Heart left ventricle (tissue), 13 donors: ENCODE results near the gene RIMS1.

Experiments
- POLR2A ChIP-seq, 2 donors: fragments of 450-650 bp; IDR thresholded peaks; one replicate each; pipeline ENCODE4 v1.6.1; 2017; ENCODE audit warnings: antibody characterized with exemption in 2 of 2, mild to moderate bottlenecking in 2 of 2, moderate library complexity in 2 of 2
- TF ChIP-seq, protein P1 (sequence below), 12 donors: fragments of 200-600 bp; sonication (generic) in 4 of 12; IDR thresholded peaks; one replicate each; pipeline versions ENCODE4 v1.5.0 to v1.8.0; 2018 to 2022; ENCODE audit warnings: antibody characterized with exemption in 12 of 12, mild to moderate bottlenecking in 5 of 12
- donor health status: ischemic (EF 13 %, LVEDD 7.1; RV severe dilation, severe dysfunction).
- donor health status: DM: no; HTN: yes; CAD: no.
- donor health status: DM: no; HTN: no; CAD: no.
- donor health status: ischemic (EF 25% LVEDD 6.9; RV normal size, moderate dysfunction).
- donor health status: ischemic (EF 25% LVEDD 5.7; RV mildly dilated, moderate dysfunction).
- donor health status: ischemic (EF 35%, LVEDD 5.7; RV mildly dilated, moderate dysfunction).
- donor health status: nonischemic (EF 11% LVEDD 7.7; RV severe dilation, severe dysfunction).
- donor health status: DM: yes; HTN: yes; CAD: no.
- donor health status: PGD.
- donor health status: ischemic (EF 29% LVEDD 5.4; RV normal size, mild dysfunction).
- donor health status: nonischemic (EF 23%, LVEDD 6.1; RV moderate dilation, normal function).

GRCh38 chr6:72048080-72048479 is 161.7 kb downstream of the RIMS1 start:
- TF ChIP-seq, protein P1, sequence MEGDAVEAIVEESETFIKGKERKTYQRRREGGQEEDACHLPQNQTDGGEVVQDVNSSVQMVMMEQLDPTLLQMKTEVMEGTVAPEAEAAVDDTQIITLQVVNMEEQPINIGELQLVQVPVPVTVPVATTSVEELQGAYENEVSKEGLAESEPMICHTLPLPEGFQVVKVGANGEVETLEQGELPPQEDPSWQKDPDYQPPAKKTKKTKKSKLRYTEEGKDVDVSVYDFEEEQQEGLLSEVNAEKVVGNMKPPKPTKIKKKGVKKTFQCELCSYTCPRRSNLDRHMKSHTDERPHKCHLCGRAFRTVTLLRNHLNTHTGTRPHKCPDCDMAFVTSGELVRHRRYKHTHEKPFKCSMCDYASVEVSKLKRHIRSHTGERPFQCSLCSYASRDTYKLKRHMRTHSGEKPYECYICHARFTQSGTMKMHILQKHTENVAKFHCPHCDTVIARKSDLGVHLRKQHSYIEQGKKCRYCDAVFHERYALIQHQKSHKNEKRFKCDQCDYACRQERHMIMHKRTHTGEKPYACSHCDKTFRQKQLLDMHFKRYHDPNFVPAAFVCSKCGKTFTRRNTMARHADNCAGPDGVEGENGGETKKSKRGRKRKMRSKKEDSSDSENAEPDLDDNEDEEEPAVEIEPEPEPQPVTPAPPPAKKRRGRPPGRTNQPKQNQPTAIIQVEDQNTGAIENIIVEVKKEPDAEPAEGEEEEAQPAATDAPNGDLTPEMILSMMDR (IDR thresholded peaks at IDR 0.05): no peak
- no peak for TF ChIP-seq POLR2A (IDR thresholded peaks at IDR 0.05)
